Activated CD4-positive, alpha-beta T cell treated with anti-CD3 and anti-CD28 coated beads, Interleukin-2, amount 10 ng/mL, durations not matched to agents 7 days and 5 days (primary cell): ENCODE measurements around the gene CNTN5. TPM values are rescaled to one million over a fixed set of nuclear protein-coding genes. Genes with fewer than 3 reads are reported as not detected.

Source experiments
- CTCF ChIA-PET: fragments of 350-600 bp; sonication (Branson Sonifier 250); formaldehyde crosslinking; loops from one replicate; lab custom pipeline; 2021; ENCODE audit warnings: antibody characterized with exemption; lab: Charles Lee
- POLR2A ChIA-PET: fragments of 350-600 bp; sonication (Branson Sonifier 250); formaldehyde crosslinking; loops from one replicate; lab custom pipeline; 2021; ENCODE audit warnings: antibody characterized with exemption; lab: Charles Lee
- DNase-seq: peaks from one replicate; pipeline ENCODE4 v3.0.0-alpha.2; 2020
- H3K27ac Mint-ChIP-seq: one replicate; pipeline ENCODE4 v1.8.0; 2021; ENCODE audit warnings: mild to moderate bottlenecking, moderate library complexity, mixed read lengths
- H3K27me3 Mint-ChIP-seq: one replicate; pipeline ENCODE4 v1.8.0; 2021; ENCODE audit warnings: mixed read lengths
- H3K36me3 Mint-ChIP-seq: one replicate; pipeline ENCODE4 v1.8.0; 2021; ENCODE audit warnings: low read depth, mixed read lengths
- H3K4me1 Mint-ChIP-seq: one replicate; pipeline ENCODE4 v1.8.0; 2021; ENCODE audit warnings: mixed read lengths
- H3K4me3 Mint-ChIP-seq: one replicate; pipeline ENCODE4 v1.8.0; 2021; ENCODE audit warnings: mild to moderate bottlenecking, moderate library complexity, mixed read lengths
- H3K9me3 Mint-ChIP-seq: one replicate; pipeline ENCODE4 v1.8.0; 2021; ENCODE audit warnings: mixed read lengths
- total RNA-seq, 2 experiments: library from RNA; stranded (reverse); gene quantifications; one replicate each; pipeline ENCODE4 v1.2.3, GENCODE V29; 2021

CNTN5 gene
- total RNA-seq, 2 experiments from 2014 or later = not detected

DNA sequence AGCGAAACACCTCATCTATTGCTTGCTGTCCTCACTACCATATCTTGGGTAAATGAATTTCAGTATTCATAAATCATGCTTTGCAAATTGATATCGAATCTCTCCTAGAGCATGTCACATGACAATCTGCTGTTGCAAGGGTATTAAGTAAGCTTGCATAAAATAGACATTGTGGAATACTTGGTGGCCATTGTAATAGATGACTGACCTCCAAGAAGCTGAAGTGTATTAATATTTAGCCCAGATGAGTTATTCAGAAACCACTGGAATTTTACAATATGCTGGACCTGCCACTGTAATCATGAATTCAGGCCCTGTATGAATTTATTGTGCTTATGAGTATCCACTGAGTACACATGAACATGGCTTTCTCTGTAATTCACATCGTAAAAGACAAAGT is 1376.7 kb downstream of the CNTN5 start:
- Mint-ChIP-seq H3K27me3 (no peaks in the 10 kb centered on the region), H3K4me1 (no peaks in the 10 kb centered on the region), H3K27ac (no peak overlapping the region), H3K36me3 (no peaks in the 10 kb centered on the region), H3K4me3 (no peak overlapping the region), H3K9me3 (peaks cover 7% of the 10 kb centered on the region)
- CTCF ChIA-PET = no interaction called here
- POLR2A ChIA-PET = no interaction called here
- no peak for DNase-seq

DNA sequence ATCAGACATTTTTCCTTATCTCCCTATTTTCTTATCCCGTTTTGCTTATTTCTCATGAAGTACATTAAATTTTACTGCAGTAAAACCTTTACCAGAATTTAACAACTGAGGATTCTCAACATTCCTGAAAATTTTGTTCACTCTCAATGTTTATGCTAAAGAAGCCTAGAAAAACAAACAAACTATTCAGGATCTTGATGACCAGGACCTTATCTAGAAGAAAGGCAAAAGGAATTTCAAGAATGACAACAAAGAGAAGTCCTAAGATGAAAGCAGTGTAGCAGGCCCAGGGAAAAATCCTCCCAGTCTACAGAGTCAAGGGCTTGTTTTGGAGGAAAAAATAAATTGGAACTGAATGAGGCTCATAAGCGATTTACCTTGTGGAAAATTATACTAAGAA is 1383.1 kb downstream of the CNTN5 start:
- Mint-ChIP-seq H3K36me3 (no peaks in the 10 kb centered on the region), H3K4me3 (no peak overlapping the region), H3K9me3 (peaks cover 7% of the 10 kb centered on the region), H3K27me3 (no peaks in the 10 kb centered on the region), H3K4me1 (no peaks in the 10 kb centered on the region), H3K27ac (no peak overlapping the region)
- POLR2A ChIA-PET = no interaction called here
- no peak for DNase-seq
- CTCF ChIA-PET = no interaction called here

DNA sequence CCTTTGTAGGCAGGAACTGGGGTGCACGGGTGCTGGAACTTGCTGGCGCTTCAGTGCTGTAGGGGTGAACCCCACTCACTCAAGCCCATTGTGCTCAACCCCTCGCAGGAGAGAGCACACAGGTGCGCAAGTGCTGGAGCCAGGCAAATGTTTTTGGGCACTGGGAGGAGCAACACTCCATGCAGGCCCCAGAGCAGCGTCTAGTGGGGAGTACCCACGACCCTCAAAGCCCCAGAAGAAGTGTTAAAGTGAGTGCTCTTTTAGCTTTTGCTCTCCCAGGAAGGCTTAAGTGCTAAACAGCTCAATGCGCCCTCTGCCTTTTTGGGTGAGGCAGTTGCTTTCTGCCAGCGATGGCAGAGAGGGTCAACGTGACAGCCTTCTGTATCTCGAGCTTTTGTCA is 1384.2 kb downstream of the CNTN5 start:
- ChIA-PET CTCF (no interaction called here), POLR2A (no interaction called here)
- Mint-ChIP-seq H3K9me3 (peaks cover 4% of the 10 kb centered on the region), H3K27me3 (no peaks in the 10 kb centered on the region), H3K27ac (no peak overlapping the region), H3K36me3 (no peaks in the 10 kb centered on the region), H3K4me3 (no peak overlapping the region), H3K4me1 (no peaks in the 10 kb centered on the region)
- DNase-seq = no peak
